Choroid plexus epithelial cell (primary cell): ENCODE measurements around the gene ELF5.

Experiments
- DNase-seq: peaks from one replicate; pipeline ENCODE4 v3.0.0-alpha.2; 2010; ENCODE audit warnings: low read depth
- H3K4me3 ChIP-seq: 2 replicates; pipeline ENCODE4 v1.5.1; 2011; ENCODE audit warnings: low read depth, mild to moderate bottlenecking, control low read depth, low read length, moderate library complexity
- CTCF ChIP-seq: conservative IDR thresholded peaks from 2 replicates; pipeline ENCODE4 v1.5.1; 2011; ENCODE audit warnings: low read depth, mild to moderate bottlenecking, control low read depth, inconsistent platforms, low read length, moderate library complexity

The ELF5 gene

GRCh38 chr11:34495239-34495723, 18.3 kb downstream of the ELF5 start:
- H3K4me3 ChIP-seq, result no peak overlapping the region
- no peak for DNase-seq
- TF ChIP-seq CTCF, result no peak

DNA sequence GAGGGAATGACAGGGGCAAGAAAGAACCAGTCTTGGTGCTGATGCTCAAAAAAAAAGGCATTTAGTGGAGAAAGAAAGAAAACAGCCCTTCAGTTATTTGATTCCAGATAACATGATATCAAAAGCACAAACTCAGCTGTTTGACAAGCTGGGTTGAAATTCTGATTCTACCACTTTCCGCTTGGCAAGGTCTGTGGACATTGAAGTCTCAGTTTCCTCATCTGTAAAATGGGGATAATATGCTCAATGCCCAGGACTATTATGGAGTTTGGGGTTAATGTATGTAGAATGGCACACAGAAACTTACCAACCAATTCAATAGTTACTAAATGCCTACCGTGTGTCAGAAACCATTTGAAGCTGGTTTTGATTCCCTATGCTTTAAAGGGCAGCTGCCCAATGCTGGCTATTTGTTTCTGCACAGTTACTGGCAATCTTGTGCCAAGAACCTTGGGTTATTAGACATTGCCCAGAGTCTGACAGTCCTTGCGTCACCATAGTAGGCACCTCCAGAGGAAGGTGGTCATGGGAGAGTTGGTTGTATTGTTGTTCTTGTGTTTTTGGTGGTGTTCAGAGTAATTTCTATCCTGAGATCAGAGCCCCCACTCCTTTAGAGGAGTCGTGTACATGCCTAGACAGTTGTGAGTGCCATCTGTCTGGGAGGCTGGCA, 19.5 kb downstream of the ELF5 start:
- no peak overlapping the region for H3K4me3 ChIP-seq
- no peak for TF ChIP-seq CTCF
- no peak for DNase-seq

DNA sequence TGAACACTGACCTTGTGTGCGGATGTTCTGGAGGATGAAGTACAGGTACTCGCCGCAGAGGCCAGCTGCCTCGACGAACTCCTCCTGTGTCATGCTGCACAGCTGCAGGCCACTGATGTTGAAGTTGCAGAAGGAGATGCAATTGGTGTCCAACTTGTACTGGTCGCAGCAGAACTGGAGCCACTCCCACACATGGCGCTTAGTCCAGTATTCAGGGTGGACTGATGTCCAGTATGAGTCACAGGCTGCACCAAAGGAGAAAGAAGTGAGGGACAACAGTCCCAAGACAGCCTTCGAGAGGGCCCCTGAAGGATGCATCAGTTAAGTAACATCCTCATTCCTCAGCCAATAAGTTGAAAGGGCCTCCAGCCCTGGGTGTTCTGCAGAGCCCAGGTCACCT, 20.1 kb downstream of the ELF5 start:
- no peak overlapping the region for H3K4me3 ChIP-seq
- TF ChIP-seq CTCF, result no peak
- no peak for DNase-seq

- DNase-seq, result peak; percentile 80
- peak; percentile 65 for TF ChIP-seq CTCF
- H3K4me3 ChIP-seq, result no peak overlapping the region
Measured at GRCh38 chr11:34492806-34493414, 20.7 kb downstream of the ELF5 start.

DNA sequence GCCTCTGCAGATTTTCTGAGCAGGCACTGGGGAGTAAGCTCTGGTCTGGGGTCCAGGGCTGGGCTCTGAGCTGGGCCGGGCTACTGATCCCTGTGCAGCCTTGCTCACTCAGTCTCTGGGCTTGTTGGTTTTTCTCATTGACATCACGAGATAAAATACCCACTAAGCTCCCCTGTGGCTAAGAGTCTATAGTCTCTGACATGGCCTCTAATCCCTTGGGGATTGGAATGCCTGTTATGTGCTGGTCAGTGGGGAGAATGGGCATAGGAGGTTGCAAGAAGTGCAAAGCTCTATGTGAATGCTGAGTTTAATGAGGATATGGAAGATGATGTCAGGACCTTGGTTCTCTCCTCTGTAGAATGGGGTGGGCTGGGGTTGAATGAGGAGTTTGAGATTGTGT, 23.3 kb downstream of the ELF5 start:
- DNase-seq, result no peak
- no peak overlapping the region for H3K4me3 ChIP-seq
- no peak for TF ChIP-seq CTCF

GRCh38 chr11:34488855-34489557, 24.6 kb downstream of the ELF5 start:
- no peak for TF ChIP-seq CTCF
- DNase-seq, result no peak
- H3K4me3 ChIP-seq, result no peak overlapping the region
